Activated B cell treated with CpG ODN at 0.5 μM for 24 hours (primary cell): ENCODE results near the gene TBCB. TPM values are rescaled to one million over a fixed set of nuclear protein-coding genes. Genes with fewer than 3 reads are reported as not detected.

Experiments used
- ATAC-seq: fragments of 200-7000 bp; cut with Tn5 transposase; one replicate; pipeline ENCODE4 v1.10.0; 2021; ENCODE audit warnings: low read depth, mild to moderate bottlenecking, moderate library complexity
- CTCF ChIA-PET: fragments of 350-600 bp; sonication (Branson Sonifier 250); formaldehyde crosslinking; loops from one replicate; lab custom pipeline; 2021; ENCODE audit warnings: antibody characterized with exemption; lab: Charles Lee
- POLR2A ChIA-PET: fragments of 350-600 bp; sonication (Branson Sonifier 250); formaldehyde crosslinking; loops from one replicate; lab custom pipeline; 2021; ENCODE audit warnings: antibody characterized with exemption; lab: Charles Lee
- DNase-seq: peaks from one replicate; pipeline ENCODE4 v3.0.0; 2022
- H3K27ac Mint-ChIP-seq: one replicate; pipeline ENCODE4 v1.8.0; 2020; ENCODE audit warnings: mixed read lengths
- H3K27me3 Mint-ChIP-seq: one replicate; pipeline ENCODE4 v1.8.0; 2021; ENCODE audit warnings: mixed read lengths
- H3K36me3 Mint-ChIP-seq: one replicate; pipeline ENCODE4 v1.8.0; 2021; ENCODE audit warnings: low read depth, mixed read lengths
- H3K4me1 Mint-ChIP-seq: one replicate; pipeline ENCODE4 v1.8.0; 2021; ENCODE audit warnings: mixed read lengths
- H3K4me3 Mint-ChIP-seq: one replicate; pipeline ENCODE4 v1.8.0; 2020; ENCODE audit warnings: mild to moderate bottlenecking, mixed read lengths
- H3K9me3 Mint-ChIP-seq: one replicate; pipeline ENCODE4 v1.8.0; 2020; ENCODE audit warnings: mixed read lengths
- CTCF ChIP-seq: fragments of 200-600 bp; IDR thresholded peaks from one replicate; pipeline ENCODE4 v1.8.0; 2022; ENCODE audit warnings: antibody characterized with exemption, mild to moderate bottlenecking
- intact Hi-C: fragments of 100-400 bp; cut with micrococcal nuclease; formaldehyde crosslinking; loops from one replicate; pipeline ENCODE4 v1.15.1; 2024
- total RNA-seq: library from RNA; stranded (reverse); gene quantifications from 2 replicates; pipeline ENCODE4 v1.2.3, GENCODE V29; 2022

Gene TBCB
- total RNA-seq, 1 donor from 2014 or later: 144 TPM

- peak overlapping the region; percentile 97 for H3K4me3 Mint-ChIP-seq
- CTCF ChIA-PET: no interaction called here
- no peaks in the 10 kb centered on the region for H3K27me3 Mint-ChIP-seq
- ATAC-seq: peak; percentile 78
- intact Hi-C loops: loop anchor here (2.0 to 5.0 kb wide), 2 partner anchors 242 to 1464 kb away; partner anchors contain the start of genes SCGB2B2 and ZNF302
- H3K4me1 Mint-ChIP-seq: peaks cover 16% of the 10 kb centered on the region
- TF ChIP-seq CTCF: no peak
- POLR2A ChIA-PET: interaction anchor here (0.7 to 3.6 kb wide), 6 partner anchors 12 to 1024 kb away, joined by 3 to 65 read pairs (median 10); partner anchors contain the start of genes POLR2I, TBCB, THAP8 and ZNF146
- peak overlapping the region; percentile 97 for H3K27ac Mint-ChIP-seq
- no peaks in the 10 kb centered on the region for H3K9me3 Mint-ChIP-seq
- H3K36me3 Mint-ChIP-seq: peaks cover 46% of the 10 kb centered on the region
- peak; percentile 84 for DNase-seq
Observed at GRCh38 chr19:36141039-36141927, 26.0 kb downstream of the TBCB start.

GRCh38 chr19:36142046-36142445, 26.8 kb downstream of the TBCB start:
- H3K4me3 Mint-ChIP-seq: no peak overlapping the region
- intact Hi-C loops: loop anchor here (5.0 kb wide), 1 partner anchor 1465 kb away; the partner anchor contains the start of genes SCGB2B2 and ZNF302

DNA sequence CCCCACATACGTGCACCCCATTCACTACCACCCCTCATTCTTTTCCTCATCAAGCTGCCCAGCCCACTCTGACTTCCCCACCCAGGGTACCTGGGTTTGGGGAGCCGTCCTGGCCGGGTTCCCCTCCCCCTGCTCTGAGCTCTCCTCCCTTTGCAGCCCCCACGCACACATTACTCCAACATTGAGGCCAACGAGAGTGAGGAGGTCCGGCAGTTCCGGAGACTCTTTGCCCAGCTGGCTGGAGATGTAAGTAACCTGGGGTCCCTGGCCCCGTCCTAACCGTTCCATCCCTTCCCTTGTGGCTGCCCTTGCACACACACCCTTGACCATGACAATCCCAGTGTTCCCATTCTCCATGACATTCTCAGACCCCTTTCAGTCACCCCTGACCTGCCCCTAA, 27.2 kb downstream of the TBCB start:
- ChIA-PET POLR2A (interaction anchor here (0.6 kb wide), 1 partner anchor 248 kb away, joined by 4 read pairs; no protein-coding TSS in a partner anchor), CTCF (interaction anchor here (0.9 kb wide), 1 partner anchor 14 kb away, joined by 3 read pairs; no protein-coding TSS in a partner anchor)
- Mint-ChIP-seq H3K36me3 (peaks cover 57% of the 10 kb centered on the region), H3K27ac (no peak overlapping the region), H3K4me3 (no peak overlapping the region), H3K27me3 (no peaks in the 10 kb centered on the region), H3K9me3 (no peaks in the 10 kb centered on the region), H3K4me1 (peaks cover 12% of the 10 kb centered on the region)
- ATAC-seq (no peak), DNase-seq (no peak)
- intact Hi-C loops: loop anchor here (5.0 kb wide), 1 partner anchor 1465 kb away; the partner anchor contains the start of genes SCGB2B2 and ZNF302
- no peak for TF ChIP-seq CTCF

More at GRCh38 chr19:36142046-36142445, 26.8 kb downstream of the TBCB start:
- DNase-seq (no peak), ATAC-seq (no peak)
- Mint-ChIP-seq H3K9me3 (no peaks in the 10 kb centered on the region), H3K36me3 (peaks cover 54% of the 10 kb centered on the region), H3K27me3 (no peaks in the 10 kb centered on the region), H3K4me1 (peaks cover 12% of the 10 kb centered on the region), H3K27ac (no peak overlapping the region)
- ChIA-PET CTCF (interaction anchor here (0.9 kb wide), 1 partner anchor 14 kb away, joined by 3 read pairs; no protein-coding TSS in a partner anchor), POLR2A (interaction anchor here (0.6 kb wide), 1 partner anchor 248 kb away, joined by 4 read pairs; no protein-coding TSS in a partner anchor)
- TF ChIP-seq CTCF: no peak

DNA sequence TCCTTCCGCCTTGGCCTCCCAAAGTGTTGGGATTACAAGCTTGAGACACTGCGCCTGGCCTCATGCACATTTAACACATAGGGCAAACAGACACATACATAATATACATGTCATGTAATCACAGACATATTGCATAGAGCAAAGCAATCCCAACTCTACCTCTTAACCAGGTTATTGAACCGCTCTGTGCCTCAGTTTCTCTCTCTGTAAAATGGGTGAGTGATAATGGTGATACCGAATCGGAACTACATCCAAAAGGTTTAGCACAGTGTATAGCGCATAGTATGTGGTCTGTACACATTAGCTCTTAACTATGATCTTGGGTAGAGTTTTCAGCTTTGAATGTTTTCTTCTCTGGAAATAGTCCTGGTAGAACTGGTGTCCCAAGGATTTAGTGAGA, 29.4 kb downstream of the TBCB start:
- no peak overlapping the region for H3K4me3 Mint-ChIP-seq
- intact Hi-C loops: loop anchor here (5.0 kb wide), 1 partner anchor 1467 kb away; the partner anchor contains the start of genes SCGB2B2 and ZNF302

More for the DNA sequence above, 29.4 kb downstream of the TBCB start:
- CTCF ChIA-PET: no interaction called here
- Mint-ChIP-seq H3K36me3 (peaks cover 76% of the 10 kb centered on the region), H3K4me1 (peaks cover 12% of the 10 kb centered on the region), H3K27me3 (no peaks in the 10 kb centered on the region), H3K27ac (no peak overlapping the region), H3K9me3 (no peaks in the 10 kb centered on the region)
- DNase-seq (no peak), ATAC-seq (no peak)
- TF ChIP-seq CTCF: no peak
- POLR2A ChIA-PET: no interaction called here
